SU-DHL-6 (cell line): ENCODE results near the gene TPTE2.

Experiments
- H2AFZ ChIP-seq: fragments of 200-600 bp; sonication (generic); 2 replicates; pipeline ENCODE4 v1.6.1; 2014; ENCODE audit warnings: low read depth, mild to moderate bottlenecking, moderate library complexity, mixed read lengths, antibody characterized with exemption, low read length; ENCODE audit not compliant: severe bottlenecking
- H3F3A ChIP-seq: fragments of 200-600 bp; shearing (Covaris generic); 2 replicates; pipeline ENCODE4 v1.6.0; 2016; ENCODE audit warnings: antibody characterized with exemption, mild to moderate bottlenecking; ENCODE audit not compliant: insufficient read depth
- H3K27ac ChIP-seq: fragments of 200-600 bp; sonication (generic); 2 replicates; pipeline ENCODE4 v1.5.1; 2016; ENCODE audit warnings: low read depth, mild to moderate bottlenecking, low read length, moderate library complexity, mixed read lengths
- H3K27me3 ChIP-seq: fragments of 200-600 bp; sonication (generic), shearing (Covaris generic); 2 replicates; pipeline ENCODE4 v1.6.0; 2014; ENCODE audit warnings: mild to moderate bottlenecking, low read length
- H3K36me3 ChIP-seq: fragments of 200-600 bp; sonication (generic); 2 replicates; pipeline ENCODE4 v1.6.1; 2014; ENCODE audit warnings: mild to moderate bottlenecking, low read length, mixed read lengths
- H3K4me2 ChIP-seq: fragments of 300-600, 200-600 bp; shearing (Covaris generic), sonication (generic); 2 replicates; pipeline ENCODE4 v1.6.0; 2014; ENCODE audit warnings: low read length, low read depth, mild to moderate bottlenecking; ENCODE audit not compliant: poor library complexity, severe bottlenecking
- H3K4me3 ChIP-seq: fragments of 200-600 bp; sonication (generic); 2 replicates; pipeline ENCODE4 v1.5.1; 2014; ENCODE audit warnings: antibody characterized with exemption, low read length, mild to moderate bottlenecking, mixed read lengths; ENCODE audit not compliant: insufficient read depth, poor library complexity, severe bottlenecking
- H3K79me2 ChIP-seq: fragments of 200-600 bp; sonication (generic); 2 replicates; pipeline ENCODE4 v1.6.1; 2014; ENCODE audit warnings: mild to moderate bottlenecking, low read length, moderate library complexity; ENCODE audit not compliant: insufficient read depth
- H3K9ac ChIP-seq: fragments of 200-600 bp; sonication (generic); 2 replicates; pipeline ENCODE4 v1.7.0; 2014; ENCODE audit warnings: mild to moderate bottlenecking, low read length
- H3K9me2 ChIP-seq: fragments of 200-600 bp; sonication (generic); replicated peaks from 2 replicates; pipeline ENCODE4 v1.6.1; 2014; ENCODE audit warnings: low read length; ENCODE audit not compliant: insufficient read depth
- H3K9me3 ChIP-seq: fragments of 200-600 bp; sonication (generic); 2 replicates; pipeline ENCODE4 v1.6.1; 2014; ENCODE audit warnings: low read length, mixed read lengths; ENCODE audit not compliant: insufficient read depth
- H4K20me1 ChIP-seq: fragments of 200-600 bp; sonication (generic); 2 replicates; pipeline ENCODE4 v1.6.1; 2014; ENCODE audit warnings: low read depth, mild to moderate bottlenecking, antibody characterized with exemption, low read length, moderate library complexity, mixed read lengths
- CTCF ChIP-seq: fragments of 200-600 bp; sonication (generic); IDR thresholded peaks from one replicate; pipeline ENCODE4 v1.5.1; 2017; ENCODE audit warnings: antibody characterized with exemption, mild to moderate bottlenecking, low read length, moderate library complexity; ENCODE audit not compliant: insufficient read depth, poor library complexity, severe bottlenecking
- EZH2phosphoT487 ChIP-seq: fragments of 200-600 bp; sonication (generic), shearing (Covaris generic); conservative IDR thresholded peaks from 2 replicates; pipeline ENCODE4 v1.6.1; 2018; ENCODE audit warnings: mild to moderate bottlenecking, antibody characterized with exemption, low read length, moderate library complexity, mixed read lengths

Gene TPTE2

GRCh38 chr13:19589312-19589711 lies 28.0 kb upstream of the TPTE2 start:
- H3K36me3 ChIP-seq: no peaks in the 10 kb centered on the region
- H3K79me2 ChIP-seq: no peaks in the 10 kb centered on the region
- H3K9me2 ChIP-seq: no peaks in the 10 kb centered on the region
- no peaks in the 10 kb centered on the region for H4K20me1 ChIP-seq
- no peaks in the 10 kb centered on the region for H3K27me3 ChIP-seq
- H3K9ac ChIP-seq: no peak overlapping the region
- no peaks in the 10 kb centered on the region for H3K9me3 ChIP-seq
- peaks cover 6% of the 10 kb centered on the region; the same call in 1 of the 2 replicates for H3F3A ChIP-seq
- no peak overlapping the region for H3K4me2 ChIP-seq
- no peak overlapping the region for H2AFZ ChIP-seq
- TF ChIP-seq CTCF (no peak), EZH2phosphoT487 (no peak)
- H3K4me3 ChIP-seq: no peak overlapping the region
- H3K27ac ChIP-seq: no peak overlapping the region

- Histone ChIP-seq H3K9ac (peak overlapping the region; percentile 59), H3F3A (peaks cover 6% of the 10 kb centered on the region; the same call in 1 of the 2 replicates), H3K4me2 (peak overlapping the region; percentile 71), H3K9me3 (no peaks in the 10 kb centered on the region), H2AFZ (peak overlapping the region; percentile 81), H3K27me3 (no peaks in the 10 kb centered on the region), H3K9me2 (no peaks in the 10 kb centered on the region), H3K36me3 (no peaks in the 10 kb centered on the region), H3K4me3 (peak overlapping the region; percentile 60), H4K20me1 (no peaks in the 10 kb centered on the region), H3K79me2 (no peaks in the 10 kb centered on the region), H3K27ac (peak overlapping the region; percentile 82)
- TF ChIP-seq CTCF: peak; percentile 68
- no peak for TF ChIP-seq EZH2phosphoT487
Observed at GRCh38 chr13:19587635-19588300, 26.4 kb upstream of the TPTE2 start.

GRCh38 chr13:19586904-19587634 lies 25.7 kb upstream of the TPTE2 start:
- peak overlapping the region; percentile 60 for H3K4me3 ChIP-seq
- H3K27me3 ChIP-seq: no peaks in the 10 kb centered on the region
- H3K79me2 ChIP-seq: no peaks in the 10 kb centered on the region
- peaks cover 6% of the 10 kb centered on the region; the same call in 1 of the 2 replicates for H3F3A ChIP-seq
- no peaks in the 10 kb centered on the region for H4K20me1 ChIP-seq
- peak overlapping the region; percentile 71 for H3K4me2 ChIP-seq
- peak overlapping the region; percentile 81 for H2AFZ ChIP-seq
- H3K9ac ChIP-seq: peak overlapping the region; percentile 59
- no peaks in the 10 kb centered on the region for H3K36me3 ChIP-seq
- H3K27ac ChIP-seq: peak overlapping the region; percentile 82
- no peaks in the 10 kb centered on the region for H3K9me3 ChIP-seq
- TF ChIP-seq EZH2phosphoT487: no peak
- no peak for TF ChIP-seq CTCF
- no peaks in the 10 kb centered on the region for H3K9me2 ChIP-seq
